Panc1 (cell line): Measurements from ENCODE around the gene MAPK8.

Experiments
- SIN3A ChIP-seq: IDR thresholded peaks from 2 replicates; pipeline ENCODE4 v1.6.1; 2012; ENCODE audit warnings: low read depth, mild to moderate bottlenecking, low read length, moderate library complexity, borderline replicate concordance; ENCODE audit not compliant: insufficient read depth
- TF ChIP-seq, protein P1 (sequence below): fragments of 450-650 bp; IDR thresholded peaks from 2 replicates; pipeline ENCODE4 v1.5.1; 2017; ENCODE audit warnings: mild to moderate bottlenecking

DNA sequence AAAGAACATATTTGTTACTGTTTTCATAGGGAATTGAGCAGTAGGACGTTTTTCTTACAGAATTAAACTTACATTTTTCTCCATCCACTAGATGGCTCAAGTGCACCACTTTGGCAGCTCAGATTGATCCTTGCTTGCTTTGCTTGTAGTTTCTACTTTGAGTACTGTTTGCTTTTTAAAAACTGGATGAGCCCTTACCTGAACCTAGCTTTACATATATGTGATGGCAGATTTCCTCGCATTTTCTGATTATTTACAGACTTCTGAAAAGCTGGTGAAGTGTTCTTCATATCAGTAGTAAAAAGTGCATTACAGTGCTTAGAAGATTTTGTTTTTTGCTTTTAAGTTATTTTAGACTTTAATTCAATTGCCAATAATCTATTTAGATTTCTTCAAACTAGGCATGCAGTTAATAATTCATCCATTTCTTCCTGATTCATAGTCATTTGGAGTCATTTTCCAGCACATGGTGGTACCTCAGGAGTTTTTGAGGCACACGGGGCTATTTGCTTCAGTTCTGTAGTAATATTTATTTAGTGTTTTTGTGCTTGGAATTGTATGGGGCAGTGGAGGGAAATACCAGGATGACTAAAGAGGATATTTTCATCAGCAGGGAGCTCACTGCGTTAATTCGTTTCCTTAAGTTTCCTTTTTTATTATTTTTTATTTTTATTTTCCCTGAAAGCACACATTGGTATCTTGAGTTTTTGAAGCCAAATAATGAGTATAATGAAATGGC, 57.3 kb downstream of the MAPK8 start:
- TF ChIP-seq, protein P1, sequence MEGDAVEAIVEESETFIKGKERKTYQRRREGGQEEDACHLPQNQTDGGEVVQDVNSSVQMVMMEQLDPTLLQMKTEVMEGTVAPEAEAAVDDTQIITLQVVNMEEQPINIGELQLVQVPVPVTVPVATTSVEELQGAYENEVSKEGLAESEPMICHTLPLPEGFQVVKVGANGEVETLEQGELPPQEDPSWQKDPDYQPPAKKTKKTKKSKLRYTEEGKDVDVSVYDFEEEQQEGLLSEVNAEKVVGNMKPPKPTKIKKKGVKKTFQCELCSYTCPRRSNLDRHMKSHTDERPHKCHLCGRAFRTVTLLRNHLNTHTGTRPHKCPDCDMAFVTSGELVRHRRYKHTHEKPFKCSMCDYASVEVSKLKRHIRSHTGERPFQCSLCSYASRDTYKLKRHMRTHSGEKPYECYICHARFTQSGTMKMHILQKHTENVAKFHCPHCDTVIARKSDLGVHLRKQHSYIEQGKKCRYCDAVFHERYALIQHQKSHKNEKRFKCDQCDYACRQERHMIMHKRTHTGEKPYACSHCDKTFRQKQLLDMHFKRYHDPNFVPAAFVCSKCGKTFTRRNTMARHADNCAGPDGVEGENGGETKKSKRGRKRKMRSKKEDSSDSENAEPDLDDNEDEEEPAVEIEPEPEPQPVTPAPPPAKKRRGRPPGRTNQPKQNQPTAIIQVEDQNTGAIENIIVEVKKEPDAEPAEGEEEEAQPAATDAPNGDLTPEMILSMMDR: peak; percentile 80; the same call in 1 of the 2 replicates
- no peak for TF ChIP-seq SIN3A
